GM21786 (cell line): Measurements from ENCODE around the gene ACSL6.

ENCODE experiments used
- ATAC-seq: cut with Tn5 transposase; IDR thresholded peaks from one replicate; pipeline ENCODE4 v1.9.1; 2021; ENCODE audit not compliant: unreplicated experiment

The ACSL6 gene

DNA sequence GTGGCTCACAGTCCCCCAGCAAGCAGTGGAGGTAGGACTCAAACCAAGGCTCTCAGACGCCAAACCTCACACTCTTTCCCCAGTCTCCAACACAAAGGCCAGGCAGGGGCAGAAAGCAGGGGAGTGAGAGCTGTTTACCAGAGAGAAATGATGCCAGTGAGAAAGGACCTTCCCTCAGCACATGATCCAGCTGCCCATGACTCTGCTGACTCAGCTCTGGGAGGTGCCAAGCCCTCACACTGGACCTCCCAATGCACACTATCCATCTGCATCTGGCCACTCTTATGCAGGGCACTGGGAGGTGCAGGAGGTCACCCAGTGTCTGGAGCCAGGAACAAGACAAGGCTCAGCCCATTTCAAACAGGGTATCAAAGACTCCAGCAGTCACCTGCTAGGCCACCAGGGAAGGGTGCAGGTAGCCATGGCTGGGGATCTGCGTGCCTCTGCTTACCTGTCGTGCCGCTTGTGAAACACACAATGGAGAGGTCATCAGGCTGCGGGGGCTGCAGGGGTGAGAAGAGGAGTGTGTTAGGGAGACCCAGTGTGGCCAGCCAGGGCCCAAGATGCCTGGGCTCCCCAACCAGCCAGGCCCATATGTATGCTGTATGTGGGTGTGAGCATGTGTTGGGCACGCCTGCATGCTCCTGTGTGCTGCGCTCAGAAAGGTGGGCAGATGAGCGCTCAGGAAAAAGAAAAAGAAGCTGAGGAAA lies 26.3 kb downstream of the ACSL6 start:
- ATAC-seq, result no peak

DNA sequence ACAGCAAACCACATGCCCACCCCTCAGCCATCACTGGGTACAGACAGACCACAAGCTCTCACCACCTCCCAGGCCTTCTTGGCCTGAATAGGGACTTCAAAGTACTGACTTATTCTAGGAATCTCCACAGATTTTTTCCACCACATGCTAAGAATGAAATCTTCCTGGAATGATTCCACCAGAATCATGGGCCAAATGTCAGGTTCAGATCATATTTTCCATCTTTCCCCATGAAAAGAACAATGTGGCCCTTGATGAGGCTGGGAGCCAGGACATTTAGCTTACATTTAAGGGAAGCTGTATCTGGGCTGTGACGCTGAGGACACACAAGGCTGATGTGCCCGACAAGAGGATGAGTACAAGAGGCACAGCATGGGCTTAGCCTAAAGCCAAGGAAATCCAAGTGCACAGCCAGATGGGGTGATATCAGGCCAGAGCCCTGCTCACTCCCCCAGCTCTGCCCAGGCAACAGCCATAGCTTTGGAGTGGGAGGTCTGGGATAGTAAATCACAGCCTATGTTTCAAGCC lies 28.1 kb downstream of the ACSL6 start:
- ATAC-seq, result no peak

DNA sequence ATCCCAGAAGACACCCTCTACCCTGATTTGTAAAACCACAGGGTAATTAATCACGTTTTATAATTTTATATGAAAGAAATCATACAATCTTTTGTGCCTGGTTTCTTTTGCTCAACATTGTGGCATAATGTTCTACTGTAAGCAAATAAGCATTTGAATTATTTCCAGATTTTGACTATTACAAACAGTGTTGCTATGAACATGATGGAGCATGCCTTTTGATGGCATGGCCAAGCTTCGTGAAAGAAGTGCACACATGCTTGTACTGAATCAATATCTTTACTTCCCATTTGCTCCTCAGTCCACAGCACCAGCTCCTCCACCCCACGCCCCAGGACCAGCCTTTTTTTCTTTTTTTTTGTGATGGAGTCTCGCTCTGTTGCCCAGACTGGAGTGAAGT lies 29.9 kb downstream of the ACSL6 start:
- ATAC-seq, result no peak

DNA sequence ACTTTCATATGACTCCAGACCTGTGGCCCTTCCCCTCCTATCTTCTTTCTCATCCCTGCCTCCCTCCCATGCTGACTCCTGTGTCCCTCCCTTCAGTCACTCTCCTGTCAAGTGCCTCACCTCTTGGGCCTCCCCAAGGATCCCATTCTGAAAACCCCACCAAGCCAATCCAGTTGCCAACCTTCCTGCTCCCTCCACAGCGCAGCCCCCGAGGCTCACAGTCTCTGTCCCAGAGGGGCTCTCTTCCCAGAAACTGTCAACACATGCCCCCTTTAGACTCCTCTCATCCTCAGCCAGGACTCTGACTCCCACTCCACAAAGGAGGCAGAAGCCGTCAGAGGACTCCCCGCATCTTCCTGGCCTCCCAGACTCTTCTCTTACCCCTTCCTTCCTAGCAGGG lies 30.8 kb downstream of the ACSL6 start:
- no peak for ATAC-seq

DNA sequence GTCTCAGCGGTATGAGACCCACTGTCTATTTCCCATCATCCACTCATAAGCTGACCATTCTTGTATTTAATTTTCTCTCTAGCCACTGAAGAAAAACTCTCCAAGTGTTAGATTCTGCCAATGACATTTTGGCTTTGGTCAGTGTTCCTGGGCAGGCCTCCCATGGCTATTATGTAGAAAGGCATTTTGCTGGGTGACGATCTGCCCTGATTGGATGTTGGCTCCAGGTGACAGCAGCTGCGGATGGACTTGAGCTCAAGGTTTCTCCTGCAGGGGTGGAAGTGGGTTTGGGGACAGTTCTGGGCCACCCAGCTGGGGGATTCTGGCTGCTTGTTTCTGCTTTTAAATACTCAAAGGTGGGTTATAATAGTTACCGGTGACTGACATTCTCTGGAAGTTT lies 31.6 kb downstream of the ACSL6 start:
- ATAC-seq, result no peak

DNA sequence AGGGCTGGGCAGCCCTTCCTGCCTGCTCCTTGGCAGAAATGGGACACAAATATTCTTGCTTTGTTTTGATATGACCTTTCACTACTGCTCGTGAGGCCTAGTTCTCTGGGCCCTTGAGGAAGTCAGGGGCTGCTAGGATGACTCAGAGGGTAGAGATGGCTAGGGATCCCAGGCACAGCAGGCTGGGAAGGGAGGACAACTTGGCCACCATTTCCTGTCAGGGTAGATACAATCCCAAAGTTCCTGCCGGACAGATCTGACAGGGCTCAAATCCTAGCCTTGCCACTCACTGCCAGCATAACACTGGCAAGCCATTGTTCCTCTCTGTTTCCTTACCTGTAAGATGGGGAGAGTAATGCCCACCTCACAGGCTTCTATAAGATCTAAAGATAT lies 34.2 kb downstream of the ACSL6 start:
- no peak for ATAC-seq

DNA sequence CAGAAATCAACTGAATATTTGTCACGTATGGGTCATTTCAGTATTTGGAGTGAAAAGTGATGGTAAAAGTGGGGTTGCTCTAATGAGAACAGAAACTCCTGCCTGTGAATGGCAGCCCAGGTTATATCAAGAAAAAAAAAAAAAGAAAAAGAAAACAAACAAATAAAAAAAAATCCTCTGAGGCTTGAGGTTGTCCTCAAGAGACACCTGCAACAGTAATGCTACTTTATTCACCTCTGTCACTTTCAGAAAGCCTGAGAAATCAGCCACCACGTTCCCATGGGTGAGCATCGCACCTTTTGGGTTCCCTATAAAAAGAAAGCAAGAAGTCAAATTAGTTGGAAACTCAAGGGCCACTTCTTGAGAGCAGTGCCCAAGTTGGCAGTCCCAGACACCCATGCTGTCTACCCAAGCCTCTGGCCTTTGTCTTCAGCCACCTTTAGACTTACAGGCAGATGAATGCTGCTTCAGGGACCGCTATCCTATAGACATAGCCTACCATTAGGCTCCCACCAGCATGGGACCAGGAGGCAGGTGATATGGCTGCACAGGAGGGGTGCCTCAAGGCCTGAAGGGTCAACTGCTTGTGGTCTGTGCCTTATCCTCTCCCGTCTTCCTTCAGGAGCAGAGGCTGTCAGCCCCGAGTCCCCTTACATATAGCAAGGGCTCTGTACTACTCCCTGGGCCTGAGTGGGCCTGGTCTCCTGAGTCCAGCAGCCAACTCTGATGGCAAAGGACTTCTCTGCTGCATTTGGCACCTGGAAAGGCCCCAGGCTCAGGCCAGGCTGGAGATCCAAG lies 34.8 kb downstream of the ACSL6 start:
- no peak for ATAC-seq

DNA sequence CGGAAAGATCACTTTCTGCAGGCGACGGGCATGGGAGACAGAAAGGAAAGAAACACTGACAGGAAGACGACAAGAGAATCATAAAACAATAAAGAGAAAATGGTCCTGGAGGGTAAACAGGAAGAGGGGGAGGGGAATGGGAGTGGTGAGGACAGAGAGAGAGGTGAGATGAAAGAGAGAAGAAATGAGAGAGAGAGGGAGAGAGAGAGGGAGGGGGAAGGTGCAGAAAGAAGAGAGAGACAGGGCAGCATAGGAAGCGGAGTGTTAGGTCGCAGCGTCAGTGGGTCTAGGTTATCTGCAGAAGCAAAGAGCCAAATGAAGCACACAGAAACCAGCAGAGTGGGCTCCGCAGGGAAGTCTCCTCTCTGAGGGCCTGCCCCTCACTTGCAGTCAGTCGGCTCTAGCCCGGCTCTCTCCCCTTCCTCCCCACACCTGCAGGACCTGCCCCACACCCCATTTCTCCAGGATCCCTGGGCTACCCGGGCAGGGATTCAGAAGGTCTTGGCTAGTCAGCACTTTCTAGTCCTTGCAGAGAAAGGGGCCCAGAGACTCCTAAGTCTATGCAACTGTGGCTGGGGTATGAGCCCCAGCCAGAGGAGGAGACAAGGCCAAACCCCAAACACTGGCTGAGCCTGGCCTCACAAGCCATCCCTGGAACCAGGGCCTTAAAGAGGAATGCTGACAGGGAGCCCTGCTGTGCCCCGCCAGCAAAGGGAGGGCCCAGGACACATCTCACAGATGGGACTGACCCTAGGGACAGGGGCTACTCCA lies 36.3 kb downstream of the ACSL6 start:
- no peak for ATAC-seq

DNA sequence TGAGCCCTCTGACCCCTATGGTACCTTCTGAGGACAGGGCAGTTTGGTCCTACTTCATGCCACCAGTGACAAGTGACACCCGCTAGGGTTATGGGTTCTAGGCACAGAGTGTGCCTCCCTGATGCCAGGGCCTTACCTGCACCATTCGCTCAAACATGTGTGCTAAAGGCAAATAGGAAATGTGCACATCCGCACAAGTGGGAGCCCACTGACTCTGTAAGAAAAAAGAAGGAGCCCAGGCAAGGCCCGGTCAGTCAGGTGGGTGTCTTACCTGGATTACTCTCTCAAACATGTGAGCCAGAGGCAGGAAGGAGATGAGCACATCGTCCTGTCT lies 36.9 kb downstream of the ACSL6 start:
- ATAC-seq, result no peak

DNA sequence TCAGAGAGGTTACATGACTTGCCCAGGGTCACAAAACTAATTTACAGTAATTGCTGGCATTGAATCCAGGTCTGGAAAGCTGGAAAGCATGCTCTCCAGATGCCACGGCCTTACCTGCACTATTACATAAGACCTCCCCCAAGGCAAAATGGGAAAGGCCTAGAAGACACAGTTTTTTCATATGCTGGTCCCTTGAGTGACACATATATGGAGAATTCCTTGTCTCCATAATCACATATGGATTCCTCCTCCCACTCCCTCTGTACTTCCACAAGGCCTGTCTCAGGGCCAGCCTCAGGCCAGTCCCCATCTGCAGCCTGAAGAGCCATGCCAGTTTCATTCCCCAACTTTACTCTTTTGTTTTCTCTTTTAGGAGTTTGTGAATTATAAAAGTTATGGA lies 37.4 kb downstream of the ACSL6 start:
- no peak for ATAC-seq

DNA sequence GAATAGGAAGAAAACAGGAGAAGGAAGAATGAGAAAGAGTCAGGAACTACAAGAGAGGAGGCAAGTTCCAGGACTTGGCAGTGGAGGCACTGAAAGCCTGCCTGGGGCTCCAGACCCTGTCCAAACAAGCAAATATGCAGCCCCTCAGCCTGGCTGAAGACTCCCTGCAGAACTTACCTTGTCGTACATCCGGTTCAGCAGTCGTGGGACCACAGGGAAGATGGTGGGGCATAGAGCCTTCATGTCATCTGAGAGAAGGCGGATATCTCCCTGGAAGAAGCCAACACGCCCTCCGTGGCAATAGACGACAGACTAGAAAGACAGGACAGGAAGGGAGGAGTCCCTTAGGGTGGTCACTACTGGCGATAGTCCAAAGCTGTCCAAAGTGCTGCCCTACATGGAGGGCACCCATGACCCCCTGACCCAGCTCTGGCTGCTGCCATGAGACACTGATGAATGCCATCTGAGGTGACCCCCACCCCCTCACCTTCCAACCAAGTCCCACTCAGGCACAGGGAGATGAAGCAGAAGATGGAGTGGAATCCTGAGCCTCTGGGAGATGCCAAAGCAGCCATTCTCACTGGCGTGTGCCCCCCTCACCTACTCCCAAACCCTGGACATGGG lies 38.3 kb downstream of the ACSL6 start:
- ATAC-seq, result no peak

DNA sequence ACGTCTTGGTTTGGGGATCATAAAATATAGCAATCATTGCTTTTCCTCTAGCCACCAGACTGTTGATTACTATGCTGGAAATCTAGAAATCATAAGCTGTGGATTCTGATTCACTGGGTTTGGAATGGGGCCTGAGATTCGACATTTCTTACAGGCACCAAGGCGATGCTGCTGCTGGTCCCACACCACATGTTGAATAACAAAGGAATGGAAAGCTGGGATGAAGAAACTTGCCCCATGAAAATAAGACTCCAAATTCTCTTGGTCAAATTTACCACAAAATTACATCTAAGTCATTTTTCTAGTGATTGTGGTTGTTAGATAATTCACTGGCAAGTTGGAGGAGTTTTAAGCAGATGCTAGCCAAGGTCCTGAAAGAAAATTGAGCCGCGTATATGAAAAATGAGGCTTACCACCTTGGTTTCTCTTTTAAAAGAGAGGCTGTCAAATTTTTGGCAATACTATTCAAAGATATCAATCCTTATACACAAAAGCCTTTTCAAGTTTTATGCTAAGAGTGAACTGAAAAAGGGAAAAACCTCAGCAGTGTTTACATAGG lies 43.0 kb downstream of the ACSL6 start:
- ATAC-seq, result no peak

DNA sequence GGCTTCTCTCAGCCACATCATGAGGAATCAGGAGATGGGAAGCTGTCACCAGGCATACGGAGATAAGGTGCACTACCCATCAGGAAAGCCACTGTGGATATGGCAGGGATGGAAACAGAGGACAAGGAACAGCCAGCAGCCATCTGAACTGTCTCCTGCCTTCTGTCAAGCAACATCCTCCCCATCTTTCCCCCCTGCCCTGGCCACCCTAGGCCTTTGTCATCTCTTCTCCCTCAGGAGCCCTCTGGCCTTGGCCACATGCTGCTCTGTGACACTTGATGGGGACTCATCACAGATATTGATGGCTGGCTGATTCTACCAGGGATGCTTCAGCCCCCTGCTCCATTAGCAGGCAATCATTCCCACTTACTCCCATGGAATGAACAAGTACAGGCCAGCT lies 44.9 kb downstream of the ACSL6 start:
- no peak for ATAC-seq

DNA sequence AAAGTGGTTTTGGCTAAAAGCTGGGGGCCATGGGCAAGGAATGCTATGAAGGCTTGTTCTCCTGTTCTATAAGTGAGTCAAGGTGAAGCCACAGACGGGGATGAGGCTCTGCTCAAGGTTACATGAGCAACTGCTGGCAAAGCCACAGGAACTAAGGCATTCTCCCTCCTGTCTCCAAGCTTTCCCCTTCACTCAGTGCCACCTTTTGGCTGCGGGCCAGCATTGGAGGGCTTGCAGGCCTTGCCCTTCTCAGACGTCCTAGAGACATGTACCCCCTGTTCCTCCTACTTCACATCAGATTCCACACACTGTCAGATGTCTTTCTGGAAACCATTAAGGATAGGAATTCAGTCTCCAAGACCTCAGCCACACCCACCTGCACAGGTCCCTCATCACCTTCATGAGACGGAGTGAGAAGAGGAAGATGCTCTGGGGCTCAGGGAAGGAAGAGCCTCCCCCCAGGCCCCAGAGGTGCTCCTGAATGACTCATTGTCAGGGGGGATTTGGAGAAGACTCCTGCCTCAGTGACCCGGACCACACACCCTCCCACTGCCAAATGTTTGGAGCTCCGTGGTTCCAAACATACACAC lies 45.5 kb downstream of the ACSL6 start:
- no peak for ATAC-seq

DNA sequence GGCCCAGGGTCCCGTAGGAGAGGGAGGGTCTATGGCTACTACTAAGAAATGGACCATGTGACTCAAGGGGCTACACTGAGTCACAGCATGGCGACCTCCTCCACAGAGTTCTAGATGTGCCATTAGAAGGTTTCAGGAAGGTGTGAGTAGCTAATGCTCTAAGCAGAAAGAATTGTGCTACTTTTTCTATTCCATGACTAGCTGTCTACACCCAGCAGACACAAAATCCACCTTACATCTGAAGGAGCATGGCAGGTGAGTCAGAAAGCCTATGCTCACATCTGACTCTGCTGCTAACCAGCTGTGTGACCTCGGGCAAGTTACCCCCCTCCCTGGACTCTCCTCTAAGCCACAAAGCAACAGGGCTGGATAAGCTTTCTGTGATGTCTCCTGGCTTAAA lies 51.6 kb downstream of the ACSL6 start:
- no peak for ATAC-seq

DNA sequence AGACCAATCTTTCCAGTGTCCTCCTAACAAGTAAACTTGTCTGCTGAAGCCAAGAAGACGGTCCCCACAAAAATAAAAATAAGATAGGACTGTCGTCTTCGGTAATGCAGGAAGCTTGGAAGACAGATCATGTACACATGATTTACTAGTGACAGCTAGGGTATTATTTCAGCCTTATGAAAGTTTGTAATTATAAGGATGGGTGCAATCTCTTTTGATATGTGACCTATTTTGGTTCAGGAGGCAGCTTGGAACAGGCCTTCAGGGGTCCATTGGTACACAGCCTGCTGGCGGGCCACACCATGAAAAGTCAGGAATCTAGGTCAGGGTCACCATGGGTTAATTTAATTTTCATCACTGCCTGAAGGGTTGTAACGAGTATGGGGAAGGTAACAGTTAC lies 52.3 kb downstream of the ACSL6 start:
- no peak for ATAC-seq

DNA sequence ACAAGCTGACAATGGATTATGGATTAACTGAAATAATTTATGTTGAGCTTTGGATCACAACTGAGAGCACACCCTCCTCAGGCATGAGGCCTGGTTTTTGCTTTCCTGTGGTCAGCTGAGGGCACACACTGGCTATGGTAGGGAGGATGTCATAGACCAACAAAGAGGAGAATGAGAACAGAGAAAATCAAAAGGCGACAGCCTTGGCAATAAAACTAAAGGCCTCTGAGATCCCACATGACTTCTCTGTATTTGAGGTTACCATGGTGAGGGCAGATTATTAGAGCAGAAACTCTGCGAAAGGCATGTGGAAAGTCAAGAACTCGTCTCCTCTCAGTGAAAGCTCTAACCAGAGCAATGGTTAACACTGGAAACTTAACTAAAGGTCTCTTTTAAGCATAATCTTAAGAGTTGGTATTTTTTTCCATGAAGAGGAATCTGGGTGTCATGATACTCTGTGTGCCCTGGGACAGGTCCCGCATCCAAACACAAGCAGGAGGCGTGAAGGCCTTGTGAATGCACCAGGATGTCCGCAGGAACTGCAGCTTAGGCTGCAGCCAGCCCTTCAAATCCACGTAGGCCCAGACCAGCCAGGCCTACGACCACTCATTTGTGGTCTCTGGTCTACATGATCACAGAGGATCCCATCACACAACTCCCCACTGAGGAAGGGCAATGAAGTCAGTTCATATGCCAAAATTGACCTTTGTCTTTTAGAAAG lies 53.6 kb downstream of the ACSL6 start:
- no peak for ATAC-seq

DNA sequence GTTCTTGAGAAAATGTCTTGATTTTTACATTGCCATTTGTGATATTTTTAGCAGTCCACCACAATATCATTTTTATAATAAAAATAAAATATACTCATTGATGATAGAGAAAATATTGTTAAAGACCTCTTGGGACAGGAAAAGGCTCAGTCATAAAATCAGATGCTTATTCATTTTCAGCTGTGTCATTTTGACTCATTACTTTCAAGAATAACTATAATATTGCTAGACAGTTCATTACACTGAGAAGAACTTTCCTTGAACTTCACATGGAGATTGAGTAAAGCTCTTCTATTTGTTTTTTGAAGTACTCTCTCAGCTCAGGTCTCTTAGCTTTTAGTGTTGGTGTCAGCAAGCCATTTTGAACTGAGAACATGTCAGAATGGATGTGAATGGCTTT lies 57.5 kb downstream of the ACSL6 start:
- no peak for ATAC-seq

DNA sequence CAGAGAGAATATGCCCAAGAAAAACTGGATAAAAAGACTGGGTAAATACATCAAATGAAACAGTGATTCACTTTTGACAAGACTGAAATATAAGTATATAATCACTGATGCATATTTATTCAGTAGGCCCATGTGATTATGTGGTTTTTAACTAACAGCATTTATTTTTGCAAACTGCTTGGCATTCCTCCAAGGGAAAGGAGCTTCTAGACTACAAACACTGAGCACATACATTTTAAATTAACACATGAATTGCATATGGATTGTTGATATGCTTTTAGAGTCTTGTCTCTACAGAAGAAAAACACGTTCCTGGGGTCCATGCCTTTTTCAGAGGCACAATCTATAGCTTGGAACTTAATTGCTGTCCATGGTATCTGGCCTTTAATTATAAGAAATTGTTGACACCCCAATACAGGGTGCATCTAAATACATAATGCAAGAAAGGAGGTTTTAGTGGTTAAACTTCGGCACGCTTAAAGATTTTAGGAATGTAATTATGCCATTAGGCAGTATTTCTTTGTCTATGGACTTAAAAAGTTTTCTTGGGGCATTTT lies 59.1 kb downstream of the ACSL6 start:
- no peak for ATAC-seq

DNA sequence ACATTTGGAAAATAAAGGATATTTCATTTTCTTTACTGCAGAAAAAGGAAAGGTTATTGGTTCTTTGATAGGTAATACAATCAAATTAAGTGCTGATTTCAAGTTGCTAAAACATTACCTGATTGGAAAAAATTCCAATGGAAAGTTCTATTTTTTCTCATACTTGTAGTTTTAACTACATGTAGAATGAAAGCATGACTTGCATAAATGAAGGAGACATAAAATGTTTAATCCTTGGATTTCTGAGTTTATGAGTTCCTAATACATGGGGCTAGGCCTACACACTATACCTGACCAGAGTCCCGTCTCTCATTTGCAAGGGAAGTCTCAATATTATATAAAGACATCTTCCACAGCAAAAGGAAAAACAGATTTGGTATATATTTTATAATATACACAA lies 60.8 kb downstream of the ACSL6 start:
- no peak for ATAC-seq
